NCI-H748 (cell line): ENCODE results near the gene PID1.
"Not testable (repeated sequence)": the region's sequence is repeated elsewhere in the genome, so short reads cannot be mapped to it uniquely, and the experiment has no call there.

ENCODE experiments used
- DNase-seq: peaks from one replicate; lab custom pipeline; 2025; ENCODE audit not compliant: unreplicated experiment; lab: John Stamatoyannopoulos, UW

Gene PID1

GRCh38 chr2:229083606-229084340 lies 187.3 kb downstream of the PID1 start:
- peak; percentile 87 for DNase-seq

GRCh38 chr2:229081411-229081810 lies 189.7 kb downstream of the PID1 start:
- no peak for DNase-seq

GRCh38 chr2:229080172-229080571 lies 190.9 kb downstream of the PID1 start:
- no peak for DNase-seq

GRCh38 chr2:229076886-229077285 lies 194.2 kb downstream of the PID1 start:
- DNase-seq, result not testable (repeated sequence)

- no peak for DNase-seq
Observed at GRCh38 chr2:229073935-229074334, 197.2 kb downstream of the PID1 start.

- DNase-seq, result peak; percentile 53
Observed at GRCh38 chr2:229071292-229071976, 199.7 kb downstream of the PID1 start.

- no peak for DNase-seq
Observed at GRCh38 chr2:229066121-229066715, 204.9 kb downstream of the PID1 start.

GRCh38 chr2:229064749-229065148 lies 206.3 kb downstream of the PID1 start:
- no peak for DNase-seq

GRCh38 chr2:229060147-229060546 lies 210.9 kb downstream of the PID1 start:
- no peak for DNase-seq

- no peak for DNase-seq
Observed at GRCh38 chr2:229059331-229060033, 211.6 kb downstream of the PID1 start.

GRCh38 chr2:229057976-229058553 lies 213.0 kb downstream of the PID1 start:
- peak; percentile 73 for DNase-seq

GRCh38 chr2:229054311-229054710 lies 216.8 kb downstream of the PID1 start:
- DNase-seq, result no peak

- no peak for DNase-seq
Observed at GRCh38 chr2:229051798-229052197, 219.3 kb downstream of the PID1 start.

- DNase-seq, result no peak
Observed at GRCh38 chr2:229050133-229050532, 221.0 kb downstream of the PID1 start.

- DNase-seq, result no peak
Observed at GRCh38 chr2:229048134-229048533, 223.0 kb downstream of the PID1 start.

GRCh38 chr2:229045671-229046070 lies 225.4 kb downstream of the PID1 start:
- DNase-seq, result no peak

GRCh38 chr2:229044581-229044980 lies 226.5 kb downstream of the PID1 start:
- no peak for DNase-seq

GRCh38 chr2:229043681-229044080 lies 227.4 kb downstream of the PID1 start:
- DNase-seq, result no peak

- no peak for DNase-seq
Observed at GRCh38 chr2:229042349-229042748, 228.7 kb downstream of the PID1 start.

GRCh38 chr2:229041691-229042090 lies 229.4 kb downstream of the PID1 start:
- no peak for DNase-seq

GRCh38 chr2:229037621-229038020 lies 233.5 kb downstream of the PID1 start:
- no peak for DNase-seq
